NCI-H146 (cell line): ENCODE results near the gene CRIP1.

Experiments
- DNase-seq: peaks from one replicate; lab custom pipeline; 2025; lab: John Stamatoyannopoulos, UW

CRIP1 gene

GRCh38 chr14:105505101-105505500, 18.4 kb downstream of the CRIP1 start:
- DNase-seq = no peak

- DNase-seq = no peak
Observed at GRCh38 chr14:105507247-105507646, 20.6 kb downstream of the CRIP1 start.

GRCh38 chr14:105508069-105508468, 21.4 kb downstream of the CRIP1 start:
- no peak for DNase-seq

- no peak for DNase-seq
Observed at GRCh38 chr14:105508601-105509000, 21.9 kb downstream of the CRIP1 start.

GRCh38 chr14:105517096-105517495, 30.4 kb downstream of the CRIP1 start:
- no peak for DNase-seq

GRCh38 chr14:105519946-105520698, 33.4 kb downstream of the CRIP1 start:
- DNase-seq = no peak

GRCh38 chr14:105525326-105525725, 38.6 kb downstream of the CRIP1 start:
- DNase-seq = no peak

- DNase-seq = peak; percentile 41
Observed at GRCh38 chr14:105525861-105526775, 39.4 kb downstream of the CRIP1 start, which contains the start of gene TMEM121. TMEM121 (plus strand) TSS chr14:105526583; CDS start chr14:105528835, 2,252 bp downstream.

GRCh38 chr14:105526776-105527380, 40.2 kb downstream of the CRIP1 start:
- DNase-seq = peak; percentile 30

- DNase-seq = no peak
Observed at GRCh38 chr14:105527381-105527825, 40.7 kb downstream of the CRIP1 start.

GRCh38 chr14:105527826-105528585, 41.3 kb downstream of the CRIP1 start:
- peak; percentile 73 for DNase-seq

- no peak for DNase-seq
Observed at GRCh38 chr14:105528586-105529318, 42.1 kb downstream of the CRIP1 start.

- DNase-seq = no peak
Observed at GRCh38 chr14:105529319-105529568, 42.6 kb downstream of the CRIP1 start.

- no peak for DNase-seq
Observed at GRCh38 chr14:105529569-105530284, 43.0 kb downstream of the CRIP1 start.

GRCh38 chr14:105530285-105531087, 43.8 kb downstream of the CRIP1 start:
- no peak for DNase-seq

- no peak for DNase-seq
Observed at GRCh38 chr14:105531088-105531893, 44.6 kb downstream of the CRIP1 start.

GRCh38 chr14:105531894-105532623, 45.4 kb downstream of the CRIP1 start:
- DNase-seq = no peak

GRCh38 chr14:105532735-105533141, 46.1 kb downstream of the CRIP1 start:
- no peak for DNase-seq
